Activated naive CD4-positive, alpha-beta T cell treated with anti-CD3 and anti-CD28 coated beads, Interleukin-2, amount 50 U/mL, for 24 hours (primary cell): ENCODE results near the gene NPM3.
A peak's percentile ranks its signal among the peaks of the same experiment; 100 is the strongest.
"Not testable (repeated sequence)": the region's sequence is repeated elsewhere in the genome, so short reads cannot be mapped to it uniquely, and the experiment has no call there.

Experiments
- H3K27ac Mint-ChIP-seq: one replicate; pipeline ENCODE4 v1.8.0; 2021; ENCODE audit warnings: mild to moderate bottlenecking, mixed read lengths
- H3K27me3 Mint-ChIP-seq: one replicate; pipeline ENCODE4 v1.8.0; 2021; ENCODE audit warnings: mixed read lengths
- H3K36me3 Mint-ChIP-seq: one replicate; pipeline ENCODE4 v1.8.0; 2021; ENCODE audit warnings: mixed read lengths
- H3K4me1 Mint-ChIP-seq: one replicate; pipeline ENCODE4 v1.8.0; 2021; ENCODE audit warnings: mixed read lengths
- H3K4me3 Mint-ChIP-seq: one replicate; pipeline ENCODE4 v1.8.0; 2021; ENCODE audit warnings: mild to moderate bottlenecking, mixed read lengths
- H3K9me3 Mint-ChIP-seq: one replicate; pipeline ENCODE4 v1.8.0; 2021; ENCODE audit warnings: mixed read lengths

The NPM3 gene

GRCh38 chr10:101817337-101818118 is 34.3 kb upstream of the NPM3 start:
- H3K9me3 Mint-ChIP-seq, result no peaks in the 10 kb centered on the region
- peak overlapping the region; percentile 99 for H3K4me3 Mint-ChIP-seq
- peaks cover 6% of the 10 kb centered on the region for H3K36me3 Mint-ChIP-seq
- no peaks in the 10 kb centered on the region for H3K27me3 Mint-ChIP-seq
- peak overlapping the region; percentile 100 for H3K27ac Mint-ChIP-seq
- peaks cover 51% of the 10 kb centered on the region for H3K4me1 Mint-ChIP-seq

GRCh38 chr10:101816913-101817336 is 33.7 kb upstream of the NPM3 start:
- Mint-ChIP-seq H3K36me3 (peaks cover 6% of the 10 kb centered on the region), H3K4me3 (peak overlapping the region; percentile 99), H3K27ac (peak overlapping the region; percentile 95), H3K27me3 (no peaks in the 10 kb centered on the region), H3K9me3 (no peaks in the 10 kb centered on the region), H3K4me1 (peaks cover 53% of the 10 kb centered on the region)

- H3K36me3 Mint-ChIP-seq, result peaks cover 7% of the 10 kb centered on the region
- peaks cover 53% of the 10 kb centered on the region for H3K4me1 Mint-ChIP-seq
- peak overlapping the region; percentile 99 for H3K4me3 Mint-ChIP-seq
- H3K27me3 Mint-ChIP-seq, result no peaks in the 10 kb centered on the region
- no peaks in the 10 kb centered on the region for H3K9me3 Mint-ChIP-seq
- H3K27ac Mint-ChIP-seq, result peak overlapping the region; percentile 84
These were observed 33.1 kb upstream of the NPM3 start for GRCh38 chr10:101816376-101816775.

GRCh38 chr10:101814466-101815071 is 31.3 kb upstream of the NPM3 start:
- peaks cover 64% of the 10 kb centered on the region for H3K4me1 Mint-ChIP-seq
- no peaks in the 10 kb centered on the region for H3K27me3 Mint-ChIP-seq
- H3K4me3 Mint-ChIP-seq, result peak overlapping the region; percentile 99
- peak overlapping the region; percentile 94 for H3K27ac Mint-ChIP-seq
- H3K9me3 Mint-ChIP-seq, result no peaks in the 10 kb centered on the region
- peaks cover 10% of the 10 kb centered on the region for H3K36me3 Mint-ChIP-seq

GRCh38 chr10:101812606-101813005 is 29.4 kb upstream of the NPM3 start:
- H3K27ac Mint-ChIP-seq, result no peak overlapping the region
- H3K4me1 Mint-ChIP-seq, result peaks cover 61% of the 10 kb centered on the region
- H3K36me3 Mint-ChIP-seq, result peaks cover 12% of the 10 kb centered on the region
- H3K27me3 Mint-ChIP-seq, result no peaks in the 10 kb centered on the region
- no peaks in the 10 kb centered on the region for H3K9me3 Mint-ChIP-seq
- H3K4me3 Mint-ChIP-seq, result no peak overlapping the region

- H3K27me3 Mint-ChIP-seq, result no peaks in the 10 kb centered on the region
- H3K4me1 Mint-ChIP-seq, result peaks cover 42% of the 10 kb centered on the region
- no peak overlapping the region for H3K4me3 Mint-ChIP-seq
- H3K27ac Mint-ChIP-seq, result peak overlapping the region; percentile 78
- peaks cover 18% of the 10 kb centered on the region for H3K36me3 Mint-ChIP-seq
- H3K9me3 Mint-ChIP-seq, result no peaks in the 10 kb centered on the region
These were observed 23.9 kb upstream of the NPM3 start for GRCh38 chr10:101807158-101807557.

- H3K4me3 Mint-ChIP-seq, result no peak overlapping the region
- H3K9me3 Mint-ChIP-seq, result no peaks in the 10 kb centered on the region
- peak overlapping the region; percentile 68 for H3K27ac Mint-ChIP-seq
- H3K36me3 Mint-ChIP-seq, result peaks cover 28% of the 10 kb centered on the region
- H3K4me1 Mint-ChIP-seq, result peaks cover 41% of the 10 kb centered on the region
- H3K27me3 Mint-ChIP-seq, result no peaks in the 10 kb centered on the region
These were observed 20.3 kb upstream of the NPM3 start for GRCh38 chr10:101803511-101803910.

GRCh38 chr10:101797403-101798059 is 14.3 kb upstream of the NPM3 start:
- Mint-ChIP-seq H3K27ac (peak overlapping the region; percentile 68), H3K4me3 (no peak overlapping the region), H3K36me3 (peaks cover 23% of the 10 kb centered on the region), H3K27me3 (no peaks in the 10 kb centered on the region), H3K4me1 (peaks cover 40% of the 10 kb centered on the region), H3K9me3 (no peaks in the 10 kb centered on the region)

- no peak overlapping the region for H3K4me3 Mint-ChIP-seq
- H3K9me3 Mint-ChIP-seq, result no peaks in the 10 kb centered on the region
- no peaks in the 10 kb centered on the region for H3K27me3 Mint-ChIP-seq
- H3K4me1 Mint-ChIP-seq, result peaks cover 16% of the 10 kb centered on the region
- H3K36me3 Mint-ChIP-seq, result peaks cover 10% of the 10 kb centered on the region
- no peak overlapping the region for H3K27ac Mint-ChIP-seq
These were observed 10.3 kb upstream of the NPM3 start for GRCh38 chr10:101793526-101793925.

GRCh38 chr10:101789686-101790085 is 6.4 kb upstream of the NPM3 start:
- H3K4me1 Mint-ChIP-seq, result peaks cover 16% of the 10 kb centered on the region
- peaks cover 12% of the 10 kb centered on the region for H3K36me3 Mint-ChIP-seq
- no peak overlapping the region for H3K27ac Mint-ChIP-seq
- H3K27me3 Mint-ChIP-seq, result no peaks in the 10 kb centered on the region
- H3K9me3 Mint-ChIP-seq, result no peaks in the 10 kb centered on the region
- H3K4me3 Mint-ChIP-seq, result no peak overlapping the region

- H3K4me1 Mint-ChIP-seq, result peaks cover 21% of the 10 kb centered on the region
- not testable (repeated sequence) for H3K27ac Mint-ChIP-seq, H3K27me3 Mint-ChIP-seq, H3K9me3 Mint-ChIP-seq, H3K4me3 Mint-ChIP-seq
- peaks cover 11% of the 10 kb centered on the region for H3K36me3 Mint-ChIP-seq
These were observed 6.0 kb upstream of the NPM3 start for GRCh38 chr10:101789231-101789630.

GRCh38 chr10:101785801-101786200 is 2.6 kb upstream of the NPM3 start:
- H3K36me3 Mint-ChIP-seq, result peaks cover 17% of the 10 kb centered on the region
- no peaks in the 10 kb centered on the region for H3K27me3 Mint-ChIP-seq
- H3K4me3 Mint-ChIP-seq, result no peak overlapping the region
- H3K4me1 Mint-ChIP-seq, result peaks cover 46% of the 10 kb centered on the region
- H3K27ac Mint-ChIP-seq, result peak overlapping the region; percentile 87
- no peaks in the 10 kb centered on the region for H3K9me3 Mint-ChIP-seq

GRCh38 chr10:101784558-101784957 is 1.3 kb upstream of the NPM3 start:
- peaks cover 49% of the 10 kb centered on the region for H3K4me1 Mint-ChIP-seq
- H3K27me3 Mint-ChIP-seq, result no peaks in the 10 kb centered on the region
- no peaks in the 10 kb centered on the region for H3K9me3 Mint-ChIP-seq
- peak overlapping the region; percentile 100 for H3K4me3 Mint-ChIP-seq
- H3K36me3 Mint-ChIP-seq, result peaks cover 17% of the 10 kb centered on the region
- H3K27ac Mint-ChIP-seq, result peak overlapping the region; percentile 100

GRCh38 chr10:101783736-101784118 is 481 bp upstream of the NPM3 start:
- Mint-ChIP-seq H3K36me3 (peaks cover 21% of the 10 kb centered on the region), H3K27me3 (peaks cover 5% of the 10 kb centered on the region), H3K27ac (peak overlapping the region; percentile 100), H3K4me1 (peaks cover 55% of the 10 kb centered on the region), H3K4me3 (peak overlapping the region; percentile 100), H3K9me3 (no peaks in the 10 kb centered on the region)

GRCh38 chr10:101781984-101782810 is 1.0 kb downstream of the NPM3 start:
- Mint-ChIP-seq H3K9me3 (no peaks in the 10 kb centered on the region), H3K27me3 (peaks cover 14% of the 10 kb centered on the region), H3K36me3 (peaks cover 19% of the 10 kb centered on the region), H3K4me1 (peaks cover 56% of the 10 kb centered on the region), H3K4me3 (peak overlapping the region; percentile 100), H3K27ac (peak overlapping the region; percentile 100)
